Measurements from ENCODE around the gene TADA2B. TPM values are rescaled to one million over a fixed set of nuclear protein-coding genes. Genes with fewer than 3 reads are reported as not detected.

Gene TADA2B
- total RNA-seq, 4 donors from 2014 or later: 17.5 to 26.6 (median 23.9) TPM

- H3K36me3 ChIP-seq: no peaks in the 10 kb centered on the region
- WGBS: 63% methylated on average over 5 of the region's 5 CpGs
- H3K27ac ChIP-seq: peak overlapping the region; percentile 29
- H3K4me3 ChIP-seq: no peak overlapping the region
- no peak for TF ChIP-seq EP300 (IDR thresholded peaks at IDR 0.05)
- no peak for TF ChIP-seq CTCF (IDR thresholded peaks at IDR 0.05)
- no peak for TF ChIP-seq POLR2AphosphoS5 (IDR thresholded peaks at IDR 0.05)
- no peak for TF ChIP-seq POLR2A (IDR thresholded peaks at IDR 0.05)
- no peaks in the 10 kb centered on the region for H3K9me3 ChIP-seq
- H3K27me3 ChIP-seq: peaks cover 6% of the 10 kb centered on the region
- H3K4me1 ChIP-seq: peaks cover 3% of the 10 kb centered on the region
- no peak for DNase-seq (ENCODE audit: low spot score in 2 of 2)
Measured at GRCh38 chr4:7089213-7089986, 46.2 kb downstream of the TADA2B start.

DNA sequence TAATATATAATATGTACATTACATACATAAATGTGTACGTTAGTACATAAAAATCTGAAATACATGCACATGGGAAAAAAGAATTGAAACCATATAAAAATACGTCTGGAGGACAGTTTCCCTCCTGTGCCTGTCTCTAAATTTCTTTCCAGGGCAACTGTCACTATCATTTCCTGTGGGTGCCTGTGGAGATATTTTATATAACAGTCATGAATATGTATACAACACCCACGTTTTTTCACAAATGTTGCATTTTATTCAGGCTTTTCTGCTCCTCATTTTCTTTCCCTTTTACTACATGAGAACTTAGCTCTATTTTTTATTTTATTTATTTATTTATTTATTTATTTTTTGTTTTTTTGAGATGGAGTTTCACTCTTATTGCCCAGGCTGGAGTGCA is 48.9 kb downstream of the TADA2B start:
- DNase-seq (ENCODE audit: low spot score in 2 of 2): no peak
- no peak for TF ChIP-seq CTCF (IDR thresholded peaks at IDR 0.05)
- TF ChIP-seq EP300 (IDR thresholded peaks at IDR 0.05): no peak
- TF ChIP-seq POLR2AphosphoS5 (IDR thresholded peaks at IDR 0.05): no peak
- no peak for TF ChIP-seq POLR2A (IDR thresholded peaks at IDR 0.05)
- Histone ChIP-seq H3K9me3 (no peaks in the 10 kb centered on the region), H3K4me3 (no peak overlapping the region), H3K27ac (no peak overlapping the region), H3K4me1 (peaks cover 8% of the 10 kb centered on the region), H3K27me3 (no peaks in the 10 kb centered on the region), H3K36me3 (no peaks in the 10 kb centered on the region)
- 58% methylated on average over 3 of the region's 3 CpGs for WGBS

DNA sequence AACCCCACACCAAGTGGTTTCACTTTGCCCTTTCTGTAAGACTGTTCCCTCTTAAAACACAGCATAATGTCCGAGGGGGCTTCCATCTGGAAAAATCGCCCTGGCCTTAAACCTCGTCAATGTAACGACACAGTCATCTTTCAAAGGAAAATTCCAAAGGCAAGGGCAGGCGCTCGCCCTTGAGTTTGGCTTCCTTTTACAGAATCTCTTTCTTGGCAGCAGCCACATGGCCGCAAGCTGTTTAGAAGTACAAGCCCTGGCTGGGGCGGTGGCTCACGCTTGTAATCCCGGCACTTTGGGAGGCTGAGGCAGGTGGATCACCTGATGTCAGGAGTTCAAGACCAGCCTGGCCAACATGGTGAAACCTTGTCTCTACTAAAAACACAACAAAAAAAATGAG is 51.7 kb downstream of the TADA2B start:
- 51% methylated on average over 10 of the region's 10 CpGs for WGBS
- no peak overlapping the region for H3K27ac ChIP-seq
- no peak for TF ChIP-seq POLR2AphosphoS5 (IDR thresholded peaks at IDR 0.05)
- no peak for TF ChIP-seq POLR2A (IDR thresholded peaks at IDR 0.05)
- peaks cover 8% of the 10 kb centered on the region for H3K4me1 ChIP-seq
- DNase-seq (ENCODE audit: low spot score in 2 of 2): no peak
- no peaks in the 10 kb centered on the region for H3K27me3 ChIP-seq
- H3K4me3 ChIP-seq: no peak overlapping the region
- H3K9me3 ChIP-seq: no peaks in the 10 kb centered on the region
- no peaks in the 10 kb centered on the region for H3K36me3 ChIP-seq

DNA sequence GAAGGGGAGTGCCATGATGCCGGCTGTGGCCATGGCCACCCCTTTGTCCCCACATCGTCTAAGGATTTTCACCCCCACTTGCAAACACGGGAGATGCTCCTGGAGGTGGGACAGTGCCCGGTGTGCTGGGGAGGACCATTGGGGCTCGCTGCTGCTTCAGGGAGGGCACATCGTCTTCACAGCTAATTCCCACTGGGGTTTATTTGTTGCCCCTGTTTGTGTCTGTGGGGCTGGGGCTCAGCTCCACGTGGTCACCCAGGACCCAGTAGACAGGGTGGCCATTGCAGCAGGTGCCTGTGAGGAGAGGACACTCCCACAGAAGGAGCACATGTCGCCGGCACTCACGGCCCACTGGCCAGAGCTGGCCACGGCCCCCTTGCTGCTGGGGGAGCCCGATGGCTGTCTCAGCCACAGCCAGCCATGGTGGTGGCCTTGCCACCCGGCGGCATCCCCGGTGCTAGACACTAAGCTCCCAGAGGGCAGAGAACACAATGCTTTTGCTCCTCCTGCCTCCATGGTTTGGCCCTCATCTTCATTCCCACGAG is 52.5 kb downstream of the TADA2B start:
- Histone ChIP-seq H3K9me3 (no peaks in the 10 kb centered on the region), H3K27me3 (no peaks in the 10 kb centered on the region), H3K4me3 (no peak overlapping the region), H3K4me1 (peaks cover 8% of the 10 kb centered on the region), H3K36me3 (no peaks in the 10 kb centered on the region), H3K27ac (no peak overlapping the region)
- TF ChIP-seq POLR2AphosphoS5 (IDR thresholded peaks at IDR 0.05) (no peak), EP300 (IDR thresholded peaks at IDR 0.05) (no peak), CTCF (IDR thresholded peaks at IDR 0.05) (no peak)
- 73% methylated on average over 8 of the region's 16 CpGs for WGBS
- no peak for DNase-seq (ENCODE audit: low spot score in 2 of 2)

- Histone ChIP-seq H3K4me3 (no peak overlapping the region), H3K36me3 (no peaks in the 10 kb centered on the region), H3K4me1 (peaks cover 8% of the 10 kb centered on the region), H3K27ac (no peak overlapping the region), H3K27me3 (no peaks in the 10 kb centered on the region), H3K9me3 (no peaks in the 10 kb centered on the region)
- no peak for TF ChIP-seq POLR2A (IDR thresholded peaks at IDR 0.05)
- no peak for TF ChIP-seq EP300 (IDR thresholded peaks at IDR 0.05)
- TF ChIP-seq CTCF (IDR thresholded peaks at IDR 0.05): no peak
- no peak for TF ChIP-seq POLR2AphosphoS5 (IDR thresholded peaks at IDR 0.05)
- no peak for DNase-seq (ENCODE audit: low spot score in 2 of 2)
- WGBS: 59% methylated on average over 7 of the region's 7 CpGs
Measured at GRCh38 chr4:7096236-7096635, 53.1 kb downstream of the TADA2B start.

Data from suprapubic skin (tissue), 4 donors.